GM23338 (cell line): ENCODE results near the gene EZR. TPM values are rescaled to one million over a fixed set of nuclear protein-coding genes. Genes with fewer than 3 reads are reported as not detected.

Experiments
- ATAC-seq: fragments of 200-7000 bp; cut with Tn5 transposase; 3 replicates; pipeline ENCODE4 v1.9.1; 2020
- DNase-seq: peaks from one replicate; pipeline ENCODE4 v3.0.0-alpha.2; 2015; ENCODE audit warnings: low spot score
- H2AFZ ChIP-seq: fragments of 200-600 bp; sonication (generic); 2 replicates; pipeline ENCODE4 v1.8.0; 2016; ENCODE audit warnings: antibody characterized with exemption, mild to moderate bottlenecking, moderate library complexity
- H3F3A ChIP-seq: fragments of 200-600 bp; sonication (generic); replicated peaks from 2 replicates; pipeline ENCODE4 v1.8.0; 2017; ENCODE audit warnings: antibody characterized with exemption, mixed run types, low read depth
- H3K27ac ChIP-seq: fragments of 200-600 bp; sonication (generic); 2 replicates; pipeline ENCODE4 v1.6.1; 2016; ENCODE audit warnings: low read depth
- H3K27me3 ChIP-seq: fragments of 200-600 bp; sonication (generic); 2 replicates; pipeline ENCODE4 v1.8.0; 2016; ENCODE audit warnings: mild to moderate bottlenecking, mixed run types, moderate library complexity; ENCODE audit not compliant: insufficient read depth
- H3K36me3 ChIP-seq: fragments of 200-600 bp; sonication (generic); 2 replicates; pipeline ENCODE4 v1.8.0; 2016; ENCODE audit warnings: mild to moderate bottlenecking; ENCODE audit not compliant: insufficient read depth
- H3K4me1 ChIP-seq: fragments of 200-600 bp; sonication (generic); 2 replicates; pipeline ENCODE4 v1.8.0; 2016; ENCODE audit warnings: mild to moderate bottlenecking, moderate library complexity; ENCODE audit not compliant: insufficient read depth
- H3K4me2 ChIP-seq: fragments of 200-600 bp; sonication (generic); 2 replicates; pipeline ENCODE4 v1.7.1; 2017; ENCODE audit warnings: mixed run types
- H3K4me3 ChIP-seq: fragments of 200-600 bp; sonication (generic); 2 replicates; pipeline ENCODE4 v1.6.1; 2016; ENCODE audit warnings: mixed run types
- H3K79me2 ChIP-seq: fragments of 200-600 bp; sonication (generic); replicated peaks from 2 replicates; pipeline ENCODE4 v1.8.0; 2017; ENCODE audit warnings: mild to moderate bottlenecking; ENCODE audit not compliant: insufficient read depth
- H3K9me2 ChIP-seq: fragments of 200-600 bp; sonication (generic); 2 replicates; pipeline ENCODE4 v1.8.0; 2017; ENCODE audit not compliant: insufficient read depth
- H4K20me1 ChIP-seq: fragments of 200-600 bp; sonication (generic); replicated peaks from 2 replicates; pipeline ENCODE4 v1.8.0; 2017; ENCODE audit warnings: mild to moderate bottlenecking; ENCODE audit not compliant: insufficient read depth
- H3K27ac Mint-ChIP-seq: 2 replicates; pipeline ENCODE4 v1.8.0; 2020; ENCODE audit warnings: inconsistent platforms, mild to moderate bottlenecking, moderate library complexity, mixed read lengths
- H3K27me3 Mint-ChIP-seq: 3 replicates; pipeline ENCODE4 v1.8.0; 2022; ENCODE audit warnings: low read depth, mild to moderate bottlenecking, moderate library complexity, mixed read lengths, inconsistent platforms; ENCODE audit not compliant: insufficient read depth, poor library complexity
- H3K36me3 Mint-ChIP-seq: 3 replicates; pipeline ENCODE4 v1.8.0; 2021; ENCODE audit warnings: low read depth, mild to moderate bottlenecking, inconsistent platforms, moderate library complexity, mixed read lengths
- H3K4me1 Mint-ChIP-seq: 3 replicates; pipeline ENCODE4 v1.8.0; 2020; ENCODE audit warnings: mild to moderate bottlenecking, inconsistent platforms, mixed read lengths
- H3K4me3 Mint-ChIP-seq: 3 replicates; pipeline ENCODE4 v1.8.0; 2021; ENCODE audit warnings: moderate library complexity, mild to moderate bottlenecking, inconsistent platforms, mixed read lengths
- H3K9me3 Mint-ChIP-seq: 3 replicates; pipeline ENCODE4 v1.8.0; 2020; ENCODE audit warnings: moderate library complexity, mild to moderate bottlenecking, inconsistent platforms, mixed read lengths
- CREB1 ChIP-seq: fragments of 250-450 bp; sonication (Bioruptor Pico); IDR thresholded peaks from 2 replicates; pipeline ENCODE4 v1.5.0; 2020; ENCODE audit warnings: low read depth, mild to moderate bottlenecking, moderate library complexity
- CTCF ChIP-seq, 2 experiments: fragments of 200-600 bp in 1 of 2; sonication (generic) in 1 of 2; conservative IDR thresholded peaks; 2 replicates each; pipeline versions ENCODE4 v1.5.1 to v1.6.1; 2016 to 2017; ENCODE audit warnings: antibody characterized with exemption in 2 of 2, low read depth in 2 of 2, mild to moderate bottlenecking in 2 of 2, moderate library complexity in 1 of 2
- EZH2 ChIP-seq: fragments of 200-600 bp; sonication (generic); IDR thresholded peaks from one replicate; pipeline ENCODE4 v1.8.0; 2017; ENCODE audit warnings: antibody characterized with exemption, mild to moderate bottlenecking, low read depth; ENCODE audit not compliant: unreplicated experiment
- EZH2phosphoT487 ChIP-seq: fragments of 200-600 bp; sonication (generic); IDR thresholded peaks from one replicate; pipeline ENCODE4 v1.8.1; 2018; ENCODE audit warnings: antibody characterized with exemption; ENCODE audit not compliant: unreplicated experiment
- JUNB ChIP-seq: IDR thresholded peaks from one replicate; pipeline ENCODE4 v1.6.1; 2016; ENCODE audit warnings: antibody characterized with exemption; ENCODE audit not compliant: unreplicated experiment
- NANOG ChIP-seq: IDR thresholded peaks from 2 replicates; pipeline ENCODE4 v1.6.1; 2016; ENCODE audit warnings: antibody characterized with exemption, borderline replicate concordance
- POLR2AphosphoS5 ChIP-seq: IDR thresholded peaks from 2 replicates; pipeline ENCODE4 v1.6.1; 2016; ENCODE audit warnings: antibody characterized with exemption, low read depth
- REST ChIP-seq: IDR thresholded peaks from one replicate; pipeline ENCODE4 v1.6.1; 2018; ENCODE audit warnings: antibody characterized with exemption; ENCODE audit not compliant: unreplicated experiment
- STAT1 ChIP-seq: IDR thresholded peaks from one replicate; pipeline ENCODE4 v1.6.1; 2016; ENCODE audit warnings: antibody characterized with exemption; ENCODE audit not compliant: unreplicated experiment
- ZNF114 ChIP-seq: fragments of 250-450 bp; sonication (Bioruptor Pico); IDR thresholded peaks from 2 replicates; pipeline ENCODE4 v1.5.0; 2020; ENCODE audit warnings: mild to moderate bottlenecking, moderate library complexity
- ZNF331 ChIP-seq: fragments of 250-450 bp; sonication (Bioruptor Pico); IDR thresholded peaks from 2 replicates; pipeline ENCODE4 v1.5.0; 2020; ENCODE audit warnings: low read depth, mild to moderate bottlenecking, moderate library complexity
- polyA plus RNA-seq: library from polyadenylated mRNA; unstranded; fragments of >200 nt; fragmentation: Nextera tagmentation; extraction: Ambion mirVana; gene quantifications from 2 replicates; pipeline ENCODE4 v1.2.1, GENCODE V29; 2016
- total RNA-seq: library from RNA; depleted of rRNA; stranded (reverse); fragments of >200 nt; shearing (Covaris generic); gene quantifications from 2 replicates; pipeline ENCODE4 v1.2.3, GENCODE V29; 2014
- TF ChIP-seq, protein P1 (sequence below): fragments of 250-450 bp; sonication (Bioruptor Pico); IDR thresholded peaks from 2 replicates; pipeline ENCODE4 v1.5.0; 2020; ENCODE audit warnings: mild to moderate bottlenecking, moderate library complexity
- TF ChIP-seq, protein P2 (sequence below): IDR thresholded peaks from 2 replicates; pipeline ENCODE4 v1.6.1; 2016; ENCODE audit warnings: antibody characterized with exemption

Gene EZR
- total and polyA plus RNA-seq, 2 experiments from 2014 or later: 199 to 208 TPM

- peaks cover 18% of the 10 kb centered on the region for H3K4me1 Mint-ChIP-seq
- H3K4me3 Mint-ChIP-seq: no peak overlapping the region
- no peak overlapping the region for H2AFZ ChIP-seq
- H3K9me3 Mint-ChIP-seq: peaks cover 2% of the 10 kb centered on the region; the same call in 2 of the 3 replicates
- TF ChIP-seq ZNF331 (CRISPR knock-in tag): no peak
- no peak for TF ChIP-seq REST
- TF ChIP-seq STAT1: no peak
- no peak for TF ChIP-seq EZH2phosphoT487
- TF ChIP-seq JUNB: no peak
- TF ChIP-seq, protein P1, sequence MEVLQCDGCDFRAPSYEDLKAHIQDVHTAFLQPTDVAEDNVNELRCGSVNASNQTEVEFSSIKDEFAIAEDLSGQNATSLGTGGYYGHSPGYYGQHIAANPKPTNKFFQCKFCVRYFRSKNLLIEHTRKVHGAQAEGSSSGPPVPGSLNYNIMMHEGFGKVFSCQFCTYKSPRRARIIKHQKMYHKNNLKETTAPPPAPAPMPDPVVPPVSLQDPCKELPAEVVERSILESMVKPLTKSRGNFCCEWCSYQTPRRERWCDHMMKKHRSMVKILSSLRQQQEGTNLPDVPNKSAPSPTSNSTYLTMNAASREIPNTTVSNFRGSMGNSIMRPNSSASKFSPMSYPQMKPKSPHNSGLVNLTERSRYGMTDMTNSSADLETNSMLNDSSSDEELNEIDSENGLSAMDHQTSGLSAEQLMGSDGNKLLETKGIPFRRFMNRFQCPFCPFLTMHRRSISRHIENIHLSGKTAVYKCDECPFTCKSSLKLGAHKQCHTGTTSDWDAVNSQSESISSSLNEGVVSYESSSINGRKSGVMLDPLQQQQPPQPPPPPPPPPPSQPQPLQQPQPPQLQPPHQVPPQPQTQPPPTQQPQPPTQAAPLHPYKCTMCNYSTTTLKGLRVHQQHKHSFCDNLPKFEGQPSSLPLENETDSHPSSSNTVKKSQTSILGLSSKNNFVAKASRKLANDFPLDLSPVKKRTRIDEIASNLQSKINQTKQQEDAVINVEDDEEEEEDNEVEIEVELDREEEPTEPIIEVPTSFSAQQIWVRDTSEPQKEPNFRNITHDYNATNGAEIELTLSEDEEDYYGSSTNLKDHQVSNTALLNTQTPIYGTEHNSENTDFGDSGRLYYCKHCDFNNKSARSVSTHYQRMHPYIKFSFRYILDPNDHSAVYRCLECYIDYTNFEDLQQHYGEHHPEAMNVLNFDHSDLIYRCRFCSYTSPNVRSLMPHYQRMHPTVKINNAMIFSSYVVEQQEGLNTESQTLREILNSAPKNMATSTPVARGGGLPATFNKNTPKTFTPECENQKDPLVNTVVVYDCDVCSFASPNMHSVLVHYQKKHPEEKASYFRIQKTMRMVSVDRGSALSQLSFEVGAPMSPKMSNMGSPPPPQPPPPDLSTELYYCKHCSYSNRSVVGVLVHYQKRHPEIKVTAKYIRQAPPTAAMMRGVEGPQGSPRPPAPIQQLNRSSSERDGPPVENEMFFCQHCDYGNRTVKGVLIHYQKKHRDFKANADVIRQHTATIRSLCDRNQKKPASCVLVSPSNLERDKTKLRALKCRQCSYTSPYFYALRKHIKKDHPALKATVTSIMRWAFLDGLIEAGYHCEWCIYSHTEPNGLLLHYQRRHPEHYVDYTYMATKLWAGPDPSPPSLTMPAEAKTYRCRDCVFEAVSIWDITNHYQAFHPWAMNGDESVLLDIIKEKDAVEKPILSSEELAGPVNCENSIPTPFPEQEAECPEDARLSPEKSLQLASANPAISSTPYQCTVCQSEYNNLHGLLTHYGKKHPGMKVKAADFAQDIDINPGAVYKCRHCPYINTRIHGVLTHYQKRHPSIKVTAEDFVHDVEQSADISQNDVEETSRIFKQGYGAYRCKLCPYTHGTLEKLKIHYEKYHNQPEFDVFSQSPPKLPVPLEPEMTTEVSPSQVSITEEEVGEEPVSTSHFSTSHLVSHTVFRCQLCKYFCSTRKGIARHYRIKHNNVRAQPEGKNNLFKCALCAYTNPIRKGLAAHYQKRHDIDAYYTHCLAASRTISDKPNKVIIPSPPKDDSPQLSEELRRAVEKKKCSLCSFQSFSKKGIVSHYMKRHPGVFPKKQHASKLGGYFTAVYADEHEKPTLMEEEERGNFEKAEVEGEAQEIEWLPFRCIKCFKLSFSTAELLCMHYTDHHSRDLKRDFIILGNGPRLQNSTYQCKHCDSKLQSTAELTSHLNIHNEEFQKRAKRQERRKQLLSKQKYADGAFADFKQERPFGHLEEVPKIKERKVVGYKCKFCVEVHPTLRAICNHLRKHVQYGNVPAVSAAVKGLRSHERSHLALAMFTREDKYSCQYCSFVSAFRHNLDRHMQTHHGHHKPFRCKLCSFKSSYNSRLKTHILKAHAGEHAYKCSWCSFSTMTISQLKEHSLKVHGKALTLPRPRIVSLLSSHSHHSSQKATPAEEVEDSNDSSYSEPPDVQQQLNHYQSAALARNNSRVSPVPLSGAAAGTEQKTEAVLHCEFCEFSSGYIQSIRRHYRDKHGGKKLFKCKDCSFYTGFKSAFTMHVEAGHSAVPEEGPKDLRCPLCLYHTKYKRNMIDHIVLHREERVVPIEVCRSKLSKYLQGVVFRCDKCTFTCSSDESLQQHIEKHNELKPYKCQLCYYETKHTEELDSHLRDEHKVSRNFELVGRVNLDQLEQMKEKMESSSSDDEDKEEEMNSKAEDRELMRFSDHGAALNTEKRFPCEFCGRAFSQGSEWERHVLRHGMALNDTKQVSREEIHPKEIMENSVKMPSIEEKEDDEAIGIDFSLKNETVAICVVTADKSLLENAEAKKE (CRISPR knock-in tag): no peak
- TF ChIP-seq NANOG: no peak
- TF ChIP-seq POLR2AphosphoS5: no peak
- TF ChIP-seq CTCF (conservative IDR thresholded peaks at IDR 0.05; ENCODE audit: low read depth in 2 of 2): no peak
- no peak for TF ChIP-seq EZH2
- TF ChIP-seq CREB1 (CRISPR knock-in tag): no peak
- TF ChIP-seq, protein P2, sequence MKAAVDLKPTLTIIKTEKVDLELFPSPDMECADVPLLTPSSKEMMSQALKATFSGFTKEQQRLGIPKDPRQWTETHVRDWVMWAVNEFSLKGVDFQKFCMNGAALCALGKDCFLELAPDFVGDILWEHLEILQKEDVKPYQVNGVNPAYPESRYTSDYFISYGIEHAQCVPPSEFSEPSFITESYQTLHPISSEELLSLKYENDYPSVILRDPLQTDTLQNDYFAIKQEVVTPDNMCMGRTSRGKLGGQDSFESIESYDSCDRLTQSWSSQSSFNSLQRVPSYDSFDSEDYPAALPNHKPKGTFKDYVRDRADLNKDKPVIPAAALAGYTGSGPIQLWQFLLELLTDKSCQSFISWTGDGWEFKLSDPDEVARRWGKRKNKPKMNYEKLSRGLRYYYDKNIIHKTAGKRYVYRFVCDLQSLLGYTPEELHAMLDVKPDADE: no peak
- no peak for TF ChIP-seq ZNF114 (CRISPR knock-in tag)
- no peak overlapping the region for H3K27ac Mint-ChIP-seq
- peaks cover 47% of the 10 kb centered on the region for H3K36me3 ChIP-seq
- no peaks in the 10 kb centered on the region for H3K79me2 ChIP-seq
- H3K27me3 Mint-ChIP-seq: peaks cover 34% of the 10 kb centered on the region
- H3K9me2 ChIP-seq: no peaks in the 10 kb centered on the region
- no peaks in the 10 kb centered on the region for H3K27me3 ChIP-seq
- H4K20me1 ChIP-seq: peaks cover 12% of the 10 kb centered on the region
- DNase-seq (no peak), ATAC-seq (no peak)
- H3K4me3 ChIP-seq: no peak overlapping the region
- 0 out of 2 replicates have a peak overlapping the region, but pooled peaks have one; percentile 26 for H3K27ac ChIP-seq
- H3K4me1 ChIP-seq: no peaks in the 10 kb centered on the region
- H3F3A ChIP-seq: peaks cover 59% of the 10 kb centered on the region
- H3K4me2 ChIP-seq: no peak overlapping the region
- H3K36me3 Mint-ChIP-seq: peaks cover 63% of the 10 kb centered on the region
Measured at GRCh38 chr6:158765499-158766068, 53.6 kb downstream of the EZR start.
